Common myeloid progenitor, CD34-positive (primary cell): Measurements from ENCODE around the gene OPA1.

Source experiments
- CTCF ChIA-PET: fragments of 350-600 bp; sonication (Branson Sonifier 250); formaldehyde crosslinking; loops from one replicate; lab custom pipeline; 2021; ENCODE audit warnings: antibody characterized with exemption; lab: Charles Lee
- POLR2A ChIA-PET: fragments of 350-600 bp; sonication (Branson Sonifier 250); formaldehyde crosslinking; loops from one replicate; lab custom pipeline; 2021; ENCODE audit warnings: antibody characterized with exemption; lab: Charles Lee
- DNase-seq, 3 donors: peaks; one replicate each; pipeline versions ENCODE4 v3.0.0 to v3.0.0-alpha.2; 2013
- H3K27ac ChIP-seq, 2 experiments: 1 replicate in 1 of 2; 2 replicates in 1 of 2; pipeline ENCODE4 v1.7.0; 2013; ENCODE audit warnings: inconsistent platforms in 2 of 2, low read length in 2 of 2, mild to moderate bottlenecking in 2 of 2, low read depth in 1 of 2, moderate library complexity in 1 of 2; ENCODE audit not compliant: severe bottlenecking in 2 of 2, insufficient read depth in 1 of 2, poor library complexity in 1 of 2
- H3K27me3 ChIP-seq, 5 experiments: replicated peaks in 2 of 5; 1 replicate in 3 of 5; 2 replicates in 2 of 5; pipeline versions ENCODE4 v1.6.1 to v1.7.0; 2013; ENCODE audit warnings: low read length in 4 of 5, mild to moderate bottlenecking in 2 of 5, moderate library complexity in 2 of 5, inconsistent platforms in 1 of 5; ENCODE audit not compliant: insufficient read depth in 5 of 5, control insufficient read depth in 4 of 5
- H3K36me3 ChIP-seq, 4 experiments: 1 replicate in 2 of 4; 2 replicates in 2 of 4; pipeline versions ENCODE4 v1.6.1 to v1.7.0; 2013; ENCODE audit warnings: low read length in 3 of 4, control low read depth in 1 of 4, mild to moderate bottlenecking in 1 of 4; ENCODE audit not compliant: control insufficient read depth in 4 of 4, insufficient read depth in 4 of 4
- H3K4me1 ChIP-seq, 4 experiments: 1 replicate in 3 of 4; 2 replicates in 1 of 4; pipeline versions ENCODE4 v1.6.1 to v1.7.1; 2013; ENCODE audit warnings: low read length in 3 of 4, mild to moderate bottlenecking in 3 of 4, control low read depth in 1 of 4, inconsistent platforms in 1 of 4, moderate library complexity in 1 of 4; ENCODE audit not compliant: control insufficient read depth in 4 of 4, insufficient read depth in 4 of 4; ENCODE audit errors: control extremely low read depth in 1 of 4
- H3K4me3 ChIP-seq, 7 experiments: 1 replicate in 4 of 7; 2 replicates in 3 of 7; pipeline versions ENCODE4 v1.5.1 to v1.7.0; 2013; ENCODE audit warnings: mild to moderate bottlenecking in 7 of 7, low read length in 6 of 7, moderate library complexity in 6 of 7, inconsistent platforms in 2 of 7, low read depth in 2 of 7, control low read depth in 1 of 7; ENCODE audit not compliant: insufficient read depth in 4 of 7, control insufficient read depth in 1 of 7; ENCODE audit errors: extremely low read depth in 1 of 7
- H3K9me3 ChIP-seq, 5 experiments: 1 replicate in 4 of 5; 2 replicates in 1 of 5; pipeline versions ENCODE4 v1.6.1 to v1.7.1; 2013; ENCODE audit warnings: low read length in 4 of 5, mild to moderate bottlenecking in 2 of 5, inconsistent platforms in 1 of 5, low read depth in 1 of 5, moderate library complexity in 1 of 5; ENCODE audit not compliant: control insufficient read depth in 4 of 5, insufficient read depth in 2 of 5; ENCODE audit errors: control extremely low read depth in 1 of 5
- WGBS: methylation state at CpG from one replicate; pipeline ENCODE4 v1.1.5; 2013; ENCODE audit not compliant: insufficient coverage; 5-methylcytosine and 5-hydroxymethylcytosine counted together

Gene OPA1

GRCh38 chr3:193716150-193716549 is 123.1 kb downstream of the OPA1 start:
- ChIA-PET POLR2A (no interaction called here), CTCF (interaction anchor here (0.8 to 1.2 kb wide), 2 partner anchors 53 to 681 kb away, joined by 3 read pairs; no protein-coding TSS in a partner anchor)
- peak; percentile 17 to 68 (median 62) for DNase-seq
- Histone ChIP-seq H3K36me3 (no peaks in the 10 kb centered on the region), H3K4me3 (no peak overlapping the region), H3K27ac (no peak overlapping the region), H3K27me3 (no peaks in the 10 kb centered on the region), H3K4me1 (peaks cover 0 to 19% (median 9%) of the 10 kb centered on the region in 4 experiments), H3K9me3 (peaks cover 2 to 24% (median 19%) of the 10 kb centered on the region in 5 experiments)
- 0% methylated on average over 1 of the region's 4 CpGs for WGBS

- no peaks in the 10 kb centered on the region for H3K27me3 ChIP-seq
- no peak overlapping the region for H3K27ac ChIP-seq
- peaks cover 0 to 19% (median 9%) of the 10 kb centered on the region in 4 experiments for H3K4me1 ChIP-seq
- ChIA-PET POLR2A (no interaction called here), CTCF (interaction anchor here (1.4 kb wide), 1 partner anchor 61 kb away, joined by 4 read pairs; no protein-coding TSS in a partner anchor)
- H3K4me3 ChIP-seq: no peak overlapping the region
- peaks cover 0 to 15% (median 13%) of the 10 kb centered on the region in 5 experiments for H3K9me3 ChIP-seq
- no peak for DNase-seq
- H3K36me3 ChIP-seq: no peaks in the 10 kb centered on the region
- WGBS: 96% methylated on average over 3 of the region's 7 CpGs
Observed at GRCh38 chr3:193719735-193720134, 126.7 kb downstream of the OPA1 start.

GRCh38 chr3:193720169-193720568 is 127.2 kb downstream of the OPA1 start:
- H3K4me1 ChIP-seq: peaks cover 0 to 19% (median 9%) of the 10 kb centered on the region in 4 experiments
- no peak for DNase-seq
- ChIA-PET POLR2A (no interaction called here), CTCF (interaction anchor here (0.8 to 1.4 kb wide), 2 partner anchors 11 to 47 kb away, joined by 3 read pairs; no protein-coding TSS in a partner anchor)
- H3K27ac ChIP-seq: no peak overlapping the region
- no peaks in the 10 kb centered on the region for H3K27me3 ChIP-seq
- H3K9me3 ChIP-seq: peaks cover 0 to 10% (median 9%) of the 10 kb centered on the region in 5 experiments
- H3K4me3 ChIP-seq: no peak overlapping the region
- H3K36me3 ChIP-seq: no peaks in the 10 kb centered on the region
- no CpG with 5 or more reads among the region's 3 CpGs for WGBS

- Histone ChIP-seq H3K27ac (no peak overlapping the region), H3K4me3 (no peak overlapping the region), H3K4me1 (no peaks in the 10 kb centered on the region), H3K27me3 (no peaks in the 10 kb centered on the region), H3K9me3 (peaks cover 0 to 10% (median 7%) of the 10 kb centered on the region in 5 experiments), H3K36me3 (no peaks in the 10 kb centered on the region)
- ChIA-PET POLR2A (no interaction called here), CTCF (no interaction called here)
- WGBS: 94% methylated on average over 2 of the region's 3 CpGs
- DNase-seq: no peak
Observed at GRCh38 chr3:193722566-193722965, 129.6 kb downstream of the OPA1 start.

- no peak for DNase-seq
- POLR2A ChIA-PET: no interaction called here
- CTCF ChIA-PET: no interaction called here
- Histone ChIP-seq H3K27ac (no peak overlapping the region), H3K36me3 (no peaks in the 10 kb centered on the region), H3K27me3 (no peaks in the 10 kb centered on the region), H3K4me1 (no peaks in the 10 kb centered on the region), H3K4me3 (no peak overlapping the region), H3K9me3 (no peaks in the 10 kb centered on the region)
- whole genome bisulfite sequencing: 93% methylated on average over 5 of the region's 6 CpGs
Observed at GRCh38 chr3:193727089-193727488, 134.1 kb downstream of the OPA1 start.

GRCh38 chr3:193728429-193729087 is 135.6 kb downstream of the OPA1 start:
- Histone ChIP-seq H3K4me3 (no peak overlapping the region), H3K9me3 (no peaks in the 10 kb centered on the region), H3K4me1 (no peaks in the 10 kb centered on the region), H3K27ac (no peak overlapping the region), H3K27me3 (no peaks in the 10 kb centered on the region), H3K36me3 (no peaks in the 10 kb centered on the region)
- 94% methylated on average over 3 of the region's 7 CpGs for WGBS
- ChIA-PET POLR2A (no interaction called here), CTCF (no interaction called here)
- DNase-seq: no peak

GRCh38 chr3:193729088-193729465 is 136.1 kb downstream of the OPA1 start:
- ChIA-PET POLR2A (no interaction called here), CTCF (no interaction called here)
- Histone ChIP-seq H3K27ac (no peak overlapping the region), H3K4me3 (no peak overlapping the region), H3K9me3 (no peaks in the 10 kb centered on the region), H3K27me3 (no peaks in the 10 kb centered on the region), H3K36me3 (no peaks in the 10 kb centered on the region), H3K4me1 (no peaks in the 10 kb centered on the region)
- WGBS: 98% methylated on average over 5 of the region's 6 CpGs
- DNase-seq: no peak
